ENCODE data around the gene SPHK2.
"Not testable (repeated sequence)": the region's sequence is repeated elsewhere in the genome, so short reads cannot be mapped to it uniquely, and the experiment has no call there.

The SPHK2 gene

DNA sequence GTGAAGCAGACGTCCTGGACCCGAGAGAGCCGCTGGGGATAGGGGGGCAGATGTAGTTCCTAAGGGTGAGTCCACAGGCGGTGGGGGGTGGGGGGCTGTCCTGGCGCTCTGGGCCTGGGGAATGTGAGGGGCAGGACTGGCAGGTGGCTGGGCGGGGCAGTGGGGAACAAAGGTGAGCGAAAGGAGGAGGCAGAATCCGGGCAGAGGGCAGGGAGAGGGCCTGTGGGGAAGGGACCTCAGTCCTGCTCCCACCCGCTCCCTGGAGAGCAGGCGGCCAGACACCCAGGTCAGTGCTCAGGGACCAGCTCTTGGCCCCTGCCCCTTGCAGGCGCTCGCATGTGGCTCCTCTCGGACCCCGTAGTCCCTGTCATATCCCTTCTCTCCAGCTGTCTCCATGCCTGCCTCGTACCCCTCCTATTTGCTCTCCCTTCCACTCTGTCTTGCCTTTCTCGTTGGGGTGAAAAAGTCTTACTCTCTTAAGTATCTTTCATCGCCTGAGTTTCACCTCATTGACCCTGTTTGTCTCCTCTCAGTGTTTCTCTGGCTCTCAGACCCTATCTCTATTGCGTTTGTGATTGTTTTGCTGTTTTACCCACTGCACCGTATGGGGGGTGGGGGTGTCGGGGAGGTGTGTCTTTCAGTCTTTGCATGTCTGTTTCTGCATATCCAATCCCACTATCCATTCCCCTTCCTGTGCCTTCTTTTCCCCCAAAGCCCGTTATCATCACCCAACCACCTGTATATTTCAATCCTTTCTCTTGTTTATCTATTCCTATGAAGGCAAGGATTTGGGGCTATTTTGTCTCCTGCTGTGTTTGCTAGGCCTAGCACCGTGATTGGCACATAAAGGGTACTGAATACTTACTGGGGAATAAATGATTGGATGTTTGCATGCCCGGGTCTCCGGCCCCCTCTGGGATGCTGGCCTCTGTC lies 5.8 kb downstream of the SPHK2 start:
- no peak for DNase-seq

DNA sequence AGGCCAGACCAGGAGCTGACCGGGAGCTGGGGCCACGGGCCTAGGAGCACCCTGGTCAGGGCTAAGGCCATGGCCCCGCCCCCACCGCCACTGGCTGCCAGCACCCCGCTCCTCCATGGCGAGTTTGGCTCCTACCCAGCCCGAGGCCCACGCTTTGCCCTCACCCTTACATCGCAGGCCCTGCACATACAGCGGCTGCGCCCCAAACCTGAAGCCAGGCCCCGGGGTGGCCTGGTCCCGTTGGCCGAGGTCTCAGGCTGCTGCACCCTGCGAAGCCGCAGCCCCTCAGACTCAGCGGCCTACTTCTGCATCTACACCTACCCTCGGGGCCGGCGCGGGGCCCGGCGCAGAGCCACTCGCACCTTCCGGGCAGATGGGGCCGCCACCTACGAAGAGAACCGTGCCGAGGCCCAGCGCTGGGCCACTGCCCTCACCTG lies 6.6 kb downstream of the SPHK2 start:
- DNase-seq, result no peak

DNA sequence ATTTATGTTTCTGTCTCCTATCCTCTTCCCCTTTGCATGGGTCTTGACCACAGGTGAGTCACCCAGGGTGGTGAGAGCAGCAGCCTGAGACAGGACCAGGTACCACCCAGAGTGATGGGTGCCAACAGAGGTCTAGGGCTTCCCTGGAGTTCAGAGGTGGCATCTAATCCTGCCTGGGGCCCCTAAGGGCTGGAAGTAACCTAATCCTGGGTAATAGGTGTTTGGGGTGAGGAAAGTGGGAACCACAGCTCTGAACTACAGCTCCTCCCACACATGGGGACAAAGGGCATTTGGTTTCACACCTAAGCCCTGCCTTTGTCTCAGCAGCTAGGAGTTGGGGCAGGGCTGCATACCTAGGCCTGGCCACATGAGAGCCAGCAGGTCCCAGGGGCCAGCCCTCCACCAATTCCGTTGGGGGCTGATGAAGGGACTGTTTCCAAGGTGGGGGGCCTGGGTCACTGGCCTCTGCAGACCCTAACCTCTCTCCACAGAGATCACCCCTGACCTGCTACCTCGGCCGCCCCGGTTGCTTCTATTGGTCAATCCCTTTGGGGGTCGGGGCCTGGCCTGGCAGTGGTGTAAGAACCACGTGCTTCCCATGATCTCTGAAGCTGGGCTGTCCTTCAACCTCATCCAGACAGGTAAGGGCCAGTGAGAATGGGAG lies 8.0 kb downstream of the SPHK2 start:
- DNase-seq, result peak in 1 of 2 experiments; percentile 65

DNA sequence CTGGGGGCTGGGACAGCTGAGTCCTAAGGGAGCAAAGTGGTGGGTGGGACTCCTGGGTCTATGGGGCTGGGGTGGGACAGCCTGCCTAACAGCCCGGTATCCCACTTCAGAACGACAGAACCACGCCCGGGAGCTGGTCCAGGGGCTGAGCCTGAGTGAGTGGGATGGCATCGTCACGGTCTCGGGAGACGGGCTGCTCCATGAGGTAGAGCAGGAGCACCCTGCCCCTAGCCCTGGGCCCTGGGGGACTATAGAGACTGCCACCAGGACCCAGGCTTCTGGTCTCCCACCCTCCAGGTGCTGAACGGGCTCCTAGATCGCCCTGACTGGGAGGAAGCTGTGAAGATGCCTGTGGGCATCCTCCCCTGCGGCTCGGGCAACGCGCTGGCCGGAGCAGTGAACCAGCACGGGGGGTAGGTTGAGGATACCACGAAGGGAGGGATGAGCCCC lies 8.6 kb downstream of the SPHK2 start:
- no peak for DNase-seq

DNA sequence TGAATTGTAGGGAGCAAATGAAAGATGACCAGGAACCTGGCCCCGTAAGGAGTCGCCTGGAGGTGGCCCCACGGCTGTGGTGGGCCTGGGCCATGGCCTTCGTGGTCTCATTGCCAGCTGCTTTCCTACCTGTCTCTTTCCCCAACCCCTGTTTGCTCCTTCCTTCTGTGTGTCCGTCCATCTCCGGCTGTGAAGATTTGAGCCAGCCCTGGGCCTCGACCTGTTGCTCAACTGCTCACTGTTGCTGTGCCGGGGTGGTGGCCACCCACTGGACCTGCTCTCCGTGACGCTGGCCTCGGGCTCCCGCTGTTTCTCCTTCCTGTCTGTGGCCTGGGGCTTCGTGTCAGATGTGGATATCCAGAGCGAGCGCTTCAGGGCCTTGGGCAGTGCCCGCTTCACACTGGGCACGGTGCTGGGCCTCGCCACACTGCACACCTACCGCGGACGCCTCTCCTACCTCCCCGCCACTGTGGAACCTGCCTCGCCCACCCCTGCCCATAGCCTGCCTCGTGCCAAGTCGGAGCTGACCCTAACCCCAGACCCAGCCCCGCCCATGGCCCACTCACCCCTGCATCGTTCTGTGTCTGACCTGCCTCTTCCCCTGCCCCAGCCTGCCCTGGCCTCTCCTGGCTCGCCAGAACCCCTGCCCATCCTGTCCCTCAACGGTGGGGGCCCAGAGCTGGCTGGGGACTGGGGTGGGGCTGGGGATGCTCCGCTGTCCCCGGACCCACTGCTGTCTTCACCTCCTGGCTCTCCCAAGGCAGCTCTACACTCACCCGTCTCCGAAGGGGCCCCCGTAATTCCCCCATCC lies 9.4 kb downstream of the SPHK2 start:
- DNase-seq, result no peak

DNA sequence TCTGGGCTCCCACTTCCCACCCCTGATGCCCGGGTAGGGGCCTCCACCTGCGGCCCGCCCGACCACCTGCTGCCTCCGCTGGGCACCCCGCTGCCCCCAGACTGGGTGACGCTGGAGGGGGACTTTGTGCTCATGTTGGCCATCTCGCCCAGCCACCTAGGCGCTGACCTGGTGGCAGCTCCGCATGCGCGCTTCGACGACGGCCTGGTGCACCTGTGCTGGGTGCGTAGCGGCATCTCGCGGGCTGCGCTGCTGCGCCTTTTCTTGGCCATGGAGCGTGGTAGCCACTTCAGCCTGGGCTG lies 9.9 kb downstream of the SPHK2 start:
- no peak for DNase-seq

DNA sequence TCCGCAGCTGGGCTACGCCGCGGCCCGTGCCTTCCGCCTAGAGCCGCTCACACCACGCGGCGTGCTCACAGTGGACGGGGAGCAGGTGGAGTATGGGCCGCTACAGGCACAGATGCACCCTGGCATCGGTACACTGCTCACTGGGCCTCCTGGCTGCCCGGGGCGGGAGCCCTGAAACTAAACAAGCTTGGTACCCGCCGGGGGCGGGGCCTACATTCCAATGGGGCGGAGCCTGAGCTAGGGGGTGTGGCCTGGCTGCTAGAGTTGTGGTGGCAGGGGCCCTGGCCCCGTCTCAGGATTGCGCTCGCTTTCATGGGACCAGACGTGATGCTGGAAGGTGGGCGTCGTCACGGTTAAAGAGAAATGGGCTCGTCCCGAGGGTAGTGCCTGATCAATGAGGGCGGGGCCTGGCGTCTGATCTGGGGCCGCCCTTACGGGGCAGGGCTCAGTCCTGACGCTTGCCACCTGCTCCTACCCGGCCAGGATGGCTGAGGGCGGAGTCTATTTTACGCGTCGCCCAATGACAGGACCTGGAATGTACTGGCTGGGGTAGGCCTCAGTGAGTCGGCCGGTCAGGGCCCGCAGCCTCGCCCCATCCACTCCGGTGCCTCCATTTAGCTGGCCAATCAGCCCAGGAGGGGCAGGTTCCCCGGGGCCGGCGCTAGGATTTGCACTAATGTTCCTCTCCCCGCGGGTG lies 10.4 kb downstream of the SPHK2 start:
- peak; percentile 63 to 65 for DNase-seq

DNA sequence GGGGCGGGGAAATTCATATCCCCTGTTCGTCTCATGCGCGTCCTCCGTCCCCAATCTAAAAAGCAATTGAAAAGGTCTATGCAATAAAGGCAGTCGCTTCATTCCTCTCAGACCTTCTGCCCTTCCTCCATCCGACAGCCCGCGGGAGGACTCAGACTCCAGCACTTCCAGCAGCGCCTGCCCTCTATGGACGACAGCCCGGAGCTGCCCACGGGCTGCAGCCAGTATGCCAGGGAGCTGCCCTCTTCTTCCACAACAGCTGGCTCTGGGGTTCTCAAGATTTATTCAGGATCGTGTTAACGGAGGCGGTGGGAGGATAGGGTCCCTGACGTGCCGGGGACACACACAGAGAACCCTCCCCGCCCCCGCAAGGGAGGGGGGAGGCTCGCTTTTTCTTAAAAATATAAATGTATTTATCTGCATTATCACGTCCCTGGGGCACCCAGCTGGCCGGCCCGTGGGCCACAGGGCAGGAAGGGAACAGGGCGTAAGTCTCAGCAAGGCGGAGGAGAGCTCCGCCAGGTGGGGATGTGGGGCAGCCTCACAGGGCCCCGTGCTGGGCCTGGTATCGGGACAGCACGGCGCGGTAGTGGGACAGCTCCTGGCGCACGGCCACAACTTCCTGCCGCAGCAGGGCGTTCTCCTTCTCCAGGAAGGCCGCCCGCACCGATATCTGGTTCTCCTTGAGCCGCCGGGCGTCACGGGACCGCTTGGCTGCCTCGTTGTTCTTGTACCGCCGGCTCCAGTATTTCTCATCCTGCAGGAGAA lies 11.2 kb downstream of the SPHK2 start:
- no peak for DNase-seq

DNA sequence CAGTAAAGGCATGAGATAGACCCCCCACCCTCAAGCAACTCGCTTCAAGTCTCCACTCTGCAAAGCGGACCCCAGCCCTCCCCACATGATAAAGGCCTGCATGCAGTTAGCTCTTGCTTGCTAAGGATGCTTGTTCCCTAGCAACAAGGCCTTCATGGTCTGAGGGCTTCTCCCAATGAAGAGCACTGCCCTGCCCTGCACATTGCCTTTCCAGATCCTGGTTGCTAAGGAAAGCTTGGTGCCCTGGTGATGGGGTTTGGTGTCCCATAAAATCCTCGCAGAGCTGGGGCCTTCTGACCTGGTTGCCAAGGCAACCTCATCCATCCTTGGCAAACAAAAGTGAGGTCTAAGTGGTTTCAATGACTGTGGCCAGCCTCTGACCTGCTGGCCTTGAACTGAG lies 11.9 kb downstream of the SPHK2 start:
- DNase-seq, result no peak

DNA sequence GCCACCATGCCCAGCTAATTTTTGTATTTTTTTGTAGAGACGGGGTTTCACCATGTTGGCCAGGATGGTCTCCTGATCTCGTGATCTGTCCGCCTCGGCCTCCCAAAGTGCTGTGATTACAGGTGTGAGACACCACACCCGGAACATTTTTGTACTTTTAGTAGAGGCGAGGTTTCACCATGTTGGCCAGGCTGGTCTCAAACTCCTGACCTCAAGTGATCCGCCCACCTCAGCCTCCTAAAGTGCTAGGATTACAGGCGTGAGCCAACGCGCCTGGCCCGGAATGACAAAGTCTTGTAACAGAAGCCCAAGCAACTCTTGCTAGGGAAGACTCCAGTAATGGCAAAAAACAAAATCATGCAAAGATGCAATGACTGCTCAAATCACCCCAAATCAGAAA lies 13.0 kb downstream of the SPHK2 start:
- DNase-seq, result not testable (repeated sequence)

DNA sequence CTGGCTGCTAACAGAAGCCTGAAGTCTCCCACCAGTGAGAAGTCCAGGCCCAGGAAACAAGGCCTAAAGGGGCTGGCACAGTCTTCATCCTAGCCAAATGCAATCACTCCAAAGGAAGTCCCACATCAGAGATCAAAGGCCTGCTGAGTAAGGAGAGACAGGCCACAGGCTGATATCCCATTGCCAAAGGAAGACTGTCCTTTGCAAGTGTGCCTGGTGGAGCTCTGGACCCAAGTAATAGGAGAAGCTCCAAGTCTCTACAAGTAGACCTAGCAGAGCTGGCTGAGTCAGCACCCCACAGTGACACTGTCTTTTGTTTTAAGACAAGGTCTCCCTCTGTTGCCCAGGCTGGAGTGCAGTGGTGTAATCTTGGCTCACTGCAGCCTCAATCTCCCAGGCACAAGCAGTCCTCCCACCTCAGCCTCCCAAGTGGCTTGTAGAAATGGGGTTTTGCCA lies 13.4 kb downstream of the SPHK2 start:
- DNase-seq, result no peak

DNA sequence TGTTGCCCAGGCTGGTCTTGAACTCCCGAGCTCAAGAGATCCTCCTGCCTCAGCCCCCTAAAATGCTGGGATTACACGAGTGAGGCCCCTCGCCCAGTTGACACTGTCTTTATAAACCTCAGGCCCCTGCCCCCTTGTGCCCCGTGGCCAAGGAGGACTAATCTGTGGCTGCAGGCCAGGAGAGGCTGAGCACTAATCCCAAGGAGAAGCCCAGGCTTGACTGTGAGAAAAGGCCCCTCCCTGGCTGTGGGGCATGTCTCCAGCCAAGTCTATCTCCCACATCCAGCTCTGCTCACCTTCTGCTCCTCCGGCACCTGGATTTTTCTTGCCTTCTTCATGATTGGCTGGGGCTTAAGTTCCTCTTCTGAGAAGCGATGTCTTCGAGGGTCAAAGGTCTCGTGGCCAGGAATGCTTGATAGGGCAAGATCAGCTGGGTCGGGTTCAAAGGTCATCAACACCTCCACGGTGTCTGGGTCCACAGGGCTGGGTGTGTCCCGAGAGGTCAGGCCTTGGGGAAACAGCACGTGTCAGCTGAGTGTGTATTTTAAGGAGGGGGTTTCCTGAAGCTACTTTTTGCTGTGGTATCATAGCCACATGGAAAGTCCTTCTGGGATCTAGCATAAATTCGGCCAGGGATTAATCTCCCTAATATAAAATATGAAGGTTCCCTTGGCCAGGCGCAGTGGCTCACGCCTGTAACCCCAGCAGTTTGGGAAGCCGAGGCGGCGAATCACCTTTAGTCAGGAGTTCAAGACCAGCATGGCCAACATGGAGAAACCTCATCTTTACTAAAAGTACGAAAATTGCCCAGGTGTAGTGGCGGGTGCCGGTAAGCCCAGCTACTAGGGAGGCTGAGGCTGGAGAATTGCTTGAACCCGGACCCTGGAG lies 14.1 kb downstream of the SPHK2 start:
- DNase-seq, result no peak

DNA sequence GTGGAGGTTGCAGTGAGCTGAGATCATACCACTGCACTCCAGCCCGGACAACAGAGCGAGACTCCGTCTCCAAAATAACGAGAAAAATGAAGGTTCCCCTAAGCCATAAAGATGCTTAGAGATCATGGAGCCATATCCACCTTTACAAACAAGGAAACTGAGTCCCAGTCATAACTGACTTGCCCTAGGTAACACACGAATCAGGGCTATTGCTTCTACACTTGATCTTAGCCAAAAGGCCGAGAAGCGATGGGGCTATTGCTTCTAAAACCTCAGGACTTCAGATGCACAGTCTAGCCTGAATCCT lies 14.7 kb downstream of the SPHK2 start:
- DNase-seq, result no peak

DNA sequence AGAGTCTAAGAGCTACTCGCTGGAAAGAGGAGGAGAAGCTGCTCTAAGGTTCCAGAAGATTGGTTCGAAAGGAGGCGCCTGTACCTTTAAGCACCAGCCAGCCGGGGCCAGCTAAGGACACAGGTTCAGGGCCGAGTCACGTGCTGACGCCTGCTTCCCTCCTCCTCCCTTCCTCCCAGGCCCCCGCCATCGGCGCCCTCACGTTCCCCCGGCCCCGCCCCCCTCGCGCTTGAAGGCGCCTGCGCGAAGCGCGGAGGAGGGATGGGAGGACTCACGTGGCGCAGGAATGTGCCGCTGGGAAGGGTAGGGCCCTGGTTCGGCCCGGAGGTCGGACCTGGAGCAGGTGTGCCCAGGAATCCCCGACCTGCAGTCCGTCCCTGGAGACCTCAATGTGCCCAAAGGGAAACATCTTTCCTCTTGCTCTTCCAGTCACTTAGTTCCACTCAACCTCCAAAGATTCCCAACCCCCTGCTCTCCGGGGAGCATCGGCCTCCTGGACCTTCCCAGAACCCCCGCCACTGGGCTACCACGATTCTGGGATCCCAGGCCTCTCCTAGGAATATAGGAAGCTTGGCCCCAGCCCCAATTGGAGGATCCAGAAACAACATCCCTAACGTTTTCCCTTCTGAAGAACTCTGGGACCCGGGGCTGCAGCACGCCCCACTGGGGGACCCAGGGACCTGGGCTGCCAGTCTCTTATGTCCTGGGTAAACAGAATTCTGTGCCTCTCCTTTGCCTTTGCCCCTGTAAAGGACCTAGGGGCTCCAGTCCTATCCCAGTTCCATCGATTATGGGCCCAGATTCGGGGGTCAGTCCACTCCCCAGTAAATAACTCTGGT lies 15.3 kb downstream of the SPHK2 start:
- DNase-seq, result peak; percentile 95 to 97

DNA sequence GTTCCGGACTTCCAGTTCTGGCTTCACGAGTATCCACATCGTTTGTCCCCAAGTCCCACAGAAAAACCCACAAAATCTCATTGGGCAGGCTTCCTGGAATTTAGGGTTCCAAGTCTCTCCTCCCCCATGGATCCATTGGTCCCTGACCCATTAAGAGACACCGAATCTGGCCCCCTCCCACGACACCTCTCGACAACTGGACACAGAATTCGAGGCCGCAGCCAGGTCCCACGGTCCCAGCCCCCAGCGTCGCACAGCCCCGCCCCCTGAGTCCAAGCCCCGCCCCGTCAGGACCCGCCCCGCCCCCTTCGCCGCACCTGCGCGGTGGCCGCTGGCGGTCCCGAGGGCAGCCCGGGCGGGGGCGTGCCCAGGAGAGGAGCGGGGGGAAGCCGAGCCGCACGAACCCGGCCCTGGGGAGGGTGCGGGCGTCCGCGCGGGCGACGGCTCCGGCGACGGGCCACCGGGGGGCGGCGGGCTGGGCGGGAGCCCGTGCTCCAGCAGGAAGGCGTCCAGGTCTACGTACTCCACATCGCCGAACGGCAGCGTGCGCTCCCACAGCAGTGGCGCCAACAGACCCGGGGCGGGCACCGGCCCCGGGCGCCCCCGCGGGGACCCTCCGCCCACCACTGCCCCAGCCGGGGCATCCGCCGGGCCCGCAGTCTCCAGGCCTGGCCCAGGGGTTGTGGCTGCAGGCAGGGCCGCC lies 16.1 kb downstream of the SPHK2 start:
- DNase-seq, result peak; percentile 81 to 86

DNA sequence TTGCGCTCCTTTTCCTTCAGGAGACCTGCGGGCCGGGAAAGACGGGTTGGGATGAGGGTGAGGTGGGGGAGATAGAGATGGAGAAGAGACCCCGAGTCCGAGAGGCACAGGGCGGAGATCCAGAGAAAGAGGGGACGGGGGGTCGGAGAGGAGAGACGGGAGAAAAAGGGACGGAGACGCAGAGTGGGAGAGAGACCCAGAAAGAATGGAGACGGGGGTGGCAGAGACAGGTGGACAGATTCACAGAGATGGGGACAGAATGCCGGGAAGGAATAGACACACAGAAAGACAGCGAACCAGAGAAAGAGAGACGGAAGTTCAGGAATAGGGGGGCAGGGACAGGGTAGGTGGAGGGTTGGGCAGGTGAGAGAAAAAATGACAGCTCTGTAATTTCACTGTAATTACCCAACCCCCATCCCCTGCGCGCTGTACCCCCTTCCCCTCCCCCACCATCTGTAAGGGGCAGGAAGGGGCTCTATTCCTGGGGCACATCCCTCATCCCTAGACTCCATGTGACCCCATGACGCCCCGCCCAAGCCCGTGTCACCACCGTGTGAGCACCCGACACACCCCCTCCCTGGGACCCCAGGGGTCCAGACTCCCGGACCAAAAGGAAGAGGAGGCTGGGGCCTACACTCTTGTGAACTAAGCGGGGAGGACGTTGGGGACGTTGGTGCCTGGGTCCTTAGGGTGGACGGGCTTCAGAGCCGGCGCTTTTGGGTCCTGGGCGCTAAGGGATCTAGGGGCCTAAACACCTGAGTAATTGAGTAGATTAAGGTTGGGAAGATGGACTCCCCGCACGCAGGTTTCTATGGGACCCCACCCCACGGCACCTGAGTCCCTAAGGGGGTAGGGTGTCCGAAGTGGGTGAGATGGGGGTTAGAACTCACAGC lies 16.9 kb downstream of the SPHK2 start:
- DNase-seq, result no peak

DNA sequence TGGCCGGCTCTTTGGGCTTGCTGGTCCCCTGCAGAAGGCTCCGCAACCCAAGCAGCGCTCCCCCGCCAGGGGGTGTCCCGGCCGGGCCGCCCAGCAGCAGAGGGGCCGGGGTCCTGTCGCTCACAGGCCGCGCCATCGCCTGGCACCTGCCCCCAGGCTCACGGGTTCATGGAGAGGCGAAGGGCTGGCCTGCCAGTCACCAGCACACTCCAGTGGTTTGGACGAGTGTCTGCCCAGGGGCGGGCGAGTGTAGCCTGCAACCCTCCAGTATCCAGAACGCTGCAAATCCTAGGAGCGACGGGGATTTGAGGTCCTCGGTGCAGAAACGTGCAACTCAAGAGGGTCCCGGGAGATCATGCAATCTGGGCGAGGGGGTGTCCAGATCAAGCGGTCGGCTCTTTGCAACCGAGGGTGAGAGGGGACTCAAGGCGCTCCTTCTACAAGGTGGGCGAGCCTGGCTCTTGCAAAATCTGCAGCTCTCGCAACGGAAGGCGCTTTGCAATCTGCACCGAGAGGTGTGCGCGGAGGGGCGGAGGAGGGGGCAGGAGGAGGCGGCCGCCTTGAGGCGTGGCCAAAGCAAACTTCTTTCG lies 17.6 kb downstream of the SPHK2 start, which contains the start of gene DBP:
Gene DBP, minus strand, starts transcription at position 521 of the 590 bp plus-strand sequence. Its CDS starts 385 bp downstream, at position 136.
- no peak for DNase-seq

DNA sequence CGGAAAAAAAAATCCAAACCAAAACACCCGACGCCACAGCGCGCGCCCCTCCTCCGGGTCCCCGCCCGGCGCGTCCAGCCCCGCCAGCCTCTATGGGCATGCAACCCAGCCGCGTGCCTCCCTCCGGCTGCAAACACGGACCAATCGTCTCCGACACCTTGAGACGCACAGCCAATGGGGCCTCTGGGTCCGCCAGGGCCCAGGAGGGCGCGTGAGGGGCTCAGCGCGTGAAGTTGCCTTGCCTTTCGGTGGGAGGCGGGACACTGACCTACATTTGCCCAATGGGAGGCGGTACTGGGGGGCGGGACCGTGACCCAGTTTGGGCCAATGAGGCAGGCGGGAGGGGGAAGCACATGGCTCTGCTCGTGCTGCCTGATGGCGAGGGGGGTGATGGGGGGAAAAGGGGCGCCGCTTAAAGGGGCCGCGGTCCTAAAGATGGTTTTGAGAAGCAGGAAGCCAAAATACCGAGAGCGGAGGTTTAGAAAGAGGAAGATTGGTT lies 18.2 kb downstream of the SPHK2 start:
- peak; percentile 98 to 99 for DNase-seq
